UCSD-AML1 (cell line): ENCODE measurements around the gene TIGD3.

Experiments
- DNase-seq: peaks from one replicate; lab custom pipeline; 2025; ENCODE audit not compliant: unreplicated experiment; lab: John Stamatoyannopoulos, UW

Gene TIGD3

DNA sequence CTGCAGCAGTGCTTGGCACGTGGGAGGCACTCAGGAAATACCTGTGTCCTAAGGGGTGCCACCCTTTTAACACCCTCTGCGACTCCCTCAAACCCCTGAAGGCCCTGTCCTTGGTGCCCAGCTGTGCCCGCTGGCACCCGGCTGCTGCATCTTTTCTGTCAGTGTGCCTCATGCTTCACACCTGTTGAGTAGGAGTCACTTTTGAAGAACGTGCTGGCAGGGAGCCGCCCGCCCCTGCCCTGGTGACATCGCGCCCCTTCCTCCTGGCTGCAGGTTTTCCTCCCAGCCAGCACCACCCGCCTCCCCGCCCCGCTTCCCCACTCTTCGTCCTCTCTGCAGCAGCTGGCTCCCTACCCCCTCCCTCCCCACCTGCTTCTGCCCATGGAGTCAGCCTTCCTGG is 49.7 kb downstream of the TIGD3 start:
- no peak for DNase-seq

GRCh38 chr11:65404638-65405339 is 50.2 kb downstream of the TIGD3 start:
- no peak for DNase-seq
